ENCODE data around the gene PSG5.
"Not testable (repeated sequence)": the region's sequence is repeated elsewhere in the genome, so short reads cannot be mapped to it uniquely, and the experiment has no call there.

GRCh38 chr19:43197666-43198397, 11.5 kb upstream of the PSG5 start:
- TF ChIP-seq CTCF (tag by site-specific recombination; IDR thresholded peaks at IDR 0.05); ZNF274 (IDR thresholded peaks at IDR 0.05; ENCODE audit: low read length); ZNF274 (tag by site-specific recombination; IDR thresholded peaks at IDR 0.05; ENCODE audit: borderline replicate concordance); ZNF624 (tag by site-specific recombination; IDR thresholded peaks at IDR 0.05); ZNF549 (tag by site-specific recombination; IDR thresholded peaks at IDR 0.05); ZSCAN30 (tag by site-specific recombination; IDR thresholded peaks at IDR 0.05); ELK4 (IDR thresholded peaks at IDR 0.05; ENCODE audit: borderline replicate concordance, low read depth, low read length); ZNF398 (tag by site-specific recombination; IDR thresholded peaks at IDR 0.05); ZNF660 (tag by site-specific recombination; IDR thresholded peaks at IDR 0.05); ZNF837 (tag by site-specific recombination; IDR thresholded peaks at IDR 0.05): not testable (repeated sequence)
